HG03039 (cell line): ENCODE data around the gene ZNF433.
"Not testable (repeated sequence)": the region's sequence is repeated elsewhere in the genome, so short reads cannot be mapped to it uniquely, and the experiment has no call there.

Experiments used
- ATAC-seq: cut with Tn5 transposase; IDR thresholded peaks from one replicate; pipeline ENCODE4 v1.9.1; 2021; ENCODE audit warnings: mild to moderate bottlenecking, moderate library complexity; ENCODE audit not compliant: unreplicated experiment

Gene ZNF433

DNA sequence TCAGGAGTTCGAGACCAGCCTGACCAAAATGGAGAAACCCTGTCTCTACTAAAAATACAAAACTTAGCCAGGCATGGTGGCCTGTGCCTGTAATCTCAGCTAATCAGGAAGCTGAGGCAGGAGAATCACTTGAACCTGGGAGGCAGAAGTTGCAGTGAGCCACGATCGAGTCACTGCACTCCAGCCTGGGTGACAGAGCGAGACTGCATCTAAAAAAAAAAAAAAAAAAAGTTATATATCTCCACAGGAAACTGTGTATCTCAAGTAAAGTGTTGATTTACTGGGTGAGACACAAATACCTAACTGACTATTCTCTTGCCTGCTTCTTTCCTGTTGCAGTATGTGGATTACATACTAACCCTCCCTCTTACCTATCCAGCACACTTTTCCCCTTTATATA is 43.6 kb downstream of the ZNF433 start:
- ATAC-seq = not testable (repeated sequence)

DNA sequence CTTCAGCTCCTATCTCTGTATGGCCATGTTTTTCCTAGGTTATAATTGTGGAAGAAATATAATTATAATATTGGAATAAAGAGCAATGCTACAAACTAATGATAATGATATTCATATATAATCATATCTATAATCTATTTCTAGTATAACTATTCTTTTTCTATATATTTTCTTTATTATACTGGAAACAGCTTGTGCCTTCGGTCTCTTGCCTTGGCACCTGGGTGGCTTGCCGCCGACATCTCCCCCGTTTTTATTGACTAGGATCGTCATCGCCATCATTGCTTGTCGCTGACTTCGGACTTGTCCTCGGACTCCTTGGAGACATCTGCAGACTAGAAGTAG is 46.4 kb downstream of the ZNF433 start:
- ATAC-seq = no peak

DNA sequence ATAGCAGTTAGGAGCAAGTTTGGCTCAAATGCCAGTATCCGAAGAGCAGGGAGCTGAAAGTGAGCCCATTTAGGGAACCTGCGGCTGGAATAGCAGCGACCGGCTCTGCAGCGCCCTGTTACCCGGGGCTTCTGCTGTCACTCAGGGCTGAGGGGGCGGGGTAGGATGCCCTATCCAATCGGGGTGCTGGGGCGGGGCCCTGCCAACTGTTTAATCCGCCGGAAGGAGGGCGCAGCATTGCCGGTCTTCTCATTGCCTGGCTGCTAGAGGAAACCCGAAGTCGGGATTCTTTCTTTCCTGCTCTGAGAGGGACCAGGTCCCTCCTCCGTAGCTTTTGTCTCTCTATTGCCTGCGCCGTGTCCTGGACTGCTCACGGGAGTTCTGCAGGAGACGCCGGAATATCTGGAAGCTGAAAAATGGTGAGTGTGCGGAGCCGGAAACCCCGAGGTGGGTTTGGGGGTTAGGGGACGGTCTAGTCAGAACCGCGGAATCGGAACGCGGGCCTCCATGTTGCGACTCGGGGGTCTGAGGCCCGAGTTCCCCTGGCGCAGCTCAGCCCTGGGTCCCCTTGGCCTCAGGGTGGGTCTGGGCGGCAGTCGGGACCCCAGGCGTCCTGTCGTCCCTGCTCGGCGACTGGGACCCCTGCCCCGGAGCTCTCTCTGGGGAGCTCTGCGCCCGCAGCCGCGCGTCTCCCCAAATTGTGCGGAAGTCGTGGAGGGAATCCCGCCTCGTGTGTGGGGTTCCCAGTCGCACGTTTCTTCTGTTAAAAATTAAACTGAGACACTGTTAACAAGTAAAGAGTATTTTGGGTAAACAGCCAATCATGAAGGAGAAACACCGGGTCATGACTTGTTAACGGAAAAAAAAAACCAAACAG is 47.8 kb downstream of the ZNF433 start:
- peak; percentile 67 for ATAC-seq

DNA sequence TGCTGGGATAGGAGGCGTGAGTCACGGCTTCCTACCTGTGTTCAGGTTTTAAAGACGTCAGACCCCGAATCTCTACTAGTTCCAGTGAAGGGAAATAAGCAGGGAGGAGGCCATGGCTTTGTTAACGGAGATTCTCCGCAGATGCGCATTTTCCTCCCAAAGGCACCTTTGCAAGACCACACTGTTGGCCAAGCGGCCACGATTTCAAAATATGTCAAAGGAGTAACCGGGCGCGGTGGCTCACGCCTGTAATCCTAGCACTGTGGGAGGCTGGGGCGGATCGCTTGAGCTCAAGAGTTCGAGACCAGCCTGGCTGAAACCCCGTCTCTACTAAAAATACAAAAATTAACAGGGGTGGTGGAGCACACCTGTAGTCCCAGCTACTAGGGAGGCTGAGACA is 48.7 kb downstream of the ZNF433 start:
- ATAC-seq = no peak

DNA sequence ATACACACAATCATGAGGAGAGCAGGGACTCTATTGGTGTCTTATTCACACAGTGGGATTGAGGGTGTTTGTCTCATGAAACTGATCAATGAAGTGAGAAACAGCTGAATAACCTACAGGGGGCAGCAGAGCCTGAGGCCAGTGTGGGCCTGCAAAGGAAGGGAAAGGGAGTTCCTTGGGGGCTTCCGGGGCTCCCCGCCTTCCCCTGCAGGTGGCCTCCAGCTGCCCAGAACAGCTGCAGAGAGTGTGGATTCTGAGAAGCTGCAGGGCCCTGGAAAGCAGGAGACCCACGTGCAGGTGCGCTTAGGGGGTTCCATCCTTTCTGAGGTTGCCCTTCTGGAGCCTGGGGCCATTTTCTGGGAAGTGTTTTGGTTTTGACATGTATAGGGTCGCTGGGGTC is 50.5 kb downstream of the ZNF433 start:
- no peak for ATAC-seq

DNA sequence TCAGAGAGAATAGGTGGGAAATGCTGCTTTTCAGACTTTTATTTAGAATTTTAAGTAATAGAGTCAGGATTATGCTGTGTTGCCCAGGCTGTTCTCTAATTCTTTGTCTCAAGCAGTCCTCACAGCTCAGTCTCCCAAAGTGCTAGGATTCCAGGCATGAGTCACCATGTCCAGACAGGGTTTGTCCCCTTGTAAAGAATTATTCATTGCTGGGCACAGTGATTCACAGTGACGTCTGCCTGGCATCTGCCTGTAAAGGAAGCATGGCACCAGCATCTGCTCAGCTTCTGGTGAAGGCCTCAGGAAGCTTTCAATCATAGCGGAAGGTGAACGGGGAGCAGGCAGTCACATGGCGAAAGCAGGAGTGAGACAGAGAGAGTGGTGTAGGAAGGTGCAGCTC is 53.0 kb downstream of the ZNF433 start:
- no peak for ATAC-seq

DNA sequence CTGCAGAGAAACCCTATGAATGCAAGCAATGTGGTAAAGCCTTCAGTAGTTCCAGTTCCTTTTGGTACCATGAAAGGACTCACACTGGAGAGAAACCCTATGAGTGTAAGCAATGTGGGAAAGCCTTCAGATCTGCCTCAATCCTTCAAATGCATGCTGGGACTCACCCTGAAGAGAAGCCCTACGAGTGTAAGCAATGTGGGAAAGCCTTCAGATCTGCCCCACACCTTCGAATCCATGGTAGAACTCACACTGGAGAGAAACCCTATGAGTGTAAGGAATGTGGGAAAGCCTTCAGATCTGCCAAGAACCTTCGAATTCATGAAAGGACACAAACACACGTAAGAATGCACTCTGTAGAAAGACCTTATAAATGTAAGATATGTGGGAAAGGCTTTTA is 56.0 kb downstream of the ZNF433 start:
- no peak for ATAC-seq

DNA sequence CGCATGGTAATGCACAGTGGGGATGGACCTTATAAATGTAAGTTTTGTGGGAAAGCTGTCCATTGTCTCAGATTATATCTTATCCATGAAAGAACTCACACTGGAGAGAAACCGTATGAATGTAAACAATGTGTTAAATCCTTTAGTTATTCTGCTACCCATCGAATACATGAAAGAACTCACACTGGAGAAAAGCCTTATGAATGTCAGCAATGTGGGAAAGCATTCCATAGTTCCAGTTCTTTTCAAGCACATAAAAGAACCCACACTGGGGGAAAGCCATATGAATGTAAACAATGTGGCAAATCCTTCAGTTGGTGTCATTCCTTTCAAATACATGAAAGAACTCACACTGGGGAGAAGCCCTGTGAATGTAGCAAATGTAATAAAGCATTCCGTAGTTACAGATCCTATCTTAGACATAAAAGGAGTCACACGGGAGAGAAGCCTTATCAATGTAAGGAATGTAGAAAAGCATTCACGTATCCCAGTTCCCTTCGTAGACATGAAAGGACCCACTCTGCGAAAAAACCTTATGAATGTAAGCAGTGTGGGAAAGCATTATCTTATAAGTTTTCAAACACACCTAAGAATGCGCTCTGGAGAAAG is 56.9 kb downstream of the ZNF433 start:
- ATAC-seq = no peak

DNA sequence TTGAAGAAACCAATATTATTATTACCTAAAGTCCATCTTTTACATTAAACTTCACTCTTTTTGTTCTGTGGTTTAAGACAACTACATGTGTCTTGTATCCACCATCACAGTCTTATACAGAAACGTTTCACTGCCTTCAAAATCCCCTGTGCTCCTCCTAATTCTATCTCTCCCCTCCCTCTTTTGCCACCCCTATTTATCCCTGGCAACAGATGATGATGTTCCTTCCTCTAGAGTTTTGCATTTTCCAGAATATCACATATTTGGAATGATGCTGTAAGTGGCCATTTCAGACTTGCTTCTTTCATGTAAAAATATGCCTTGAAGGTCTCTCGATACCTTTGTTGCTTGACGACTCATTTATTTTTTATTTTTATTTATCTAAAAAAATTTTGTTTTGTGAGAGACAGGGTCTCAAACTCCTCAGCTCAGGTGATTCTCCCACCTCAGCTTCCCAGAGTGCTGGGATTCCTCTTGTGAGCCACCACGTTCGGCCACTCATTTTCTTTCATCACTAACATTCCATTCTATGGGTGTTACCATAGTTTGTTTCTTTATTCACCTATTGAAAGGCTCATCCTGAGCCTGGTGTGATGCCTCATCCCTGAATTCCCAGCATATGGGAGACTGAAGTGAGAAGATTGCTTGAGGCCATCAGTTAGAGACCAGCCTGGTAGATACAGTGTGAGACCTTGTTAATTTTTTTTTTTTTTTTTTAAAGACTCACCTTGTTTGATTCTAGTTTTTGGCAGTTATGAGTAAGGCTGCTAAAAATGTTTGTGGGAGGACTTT is 62.3 kb downstream of the ZNF433 start:
- ATAC-seq = no peak

DNA sequence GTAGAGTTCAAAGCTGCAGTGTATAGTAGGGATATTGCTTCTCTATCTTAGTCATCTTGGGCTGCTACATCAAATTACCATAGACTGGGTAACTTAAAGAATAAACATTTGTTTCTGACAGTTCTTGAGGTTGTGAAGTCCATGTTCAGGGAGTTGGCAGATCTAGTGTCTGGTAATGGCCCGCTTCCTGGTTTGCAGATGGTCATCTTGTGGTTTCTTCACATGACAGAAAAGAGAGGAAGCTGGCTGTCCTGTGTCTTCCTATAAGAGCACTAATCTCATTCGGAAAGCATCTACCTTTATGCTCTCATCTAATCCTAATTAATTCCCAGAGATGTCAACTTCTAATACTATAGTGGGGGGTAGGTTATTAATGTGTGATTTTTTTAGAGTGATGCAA is 64.4 kb downstream of the ZNF433 start:
- no peak for ATAC-seq

DNA sequence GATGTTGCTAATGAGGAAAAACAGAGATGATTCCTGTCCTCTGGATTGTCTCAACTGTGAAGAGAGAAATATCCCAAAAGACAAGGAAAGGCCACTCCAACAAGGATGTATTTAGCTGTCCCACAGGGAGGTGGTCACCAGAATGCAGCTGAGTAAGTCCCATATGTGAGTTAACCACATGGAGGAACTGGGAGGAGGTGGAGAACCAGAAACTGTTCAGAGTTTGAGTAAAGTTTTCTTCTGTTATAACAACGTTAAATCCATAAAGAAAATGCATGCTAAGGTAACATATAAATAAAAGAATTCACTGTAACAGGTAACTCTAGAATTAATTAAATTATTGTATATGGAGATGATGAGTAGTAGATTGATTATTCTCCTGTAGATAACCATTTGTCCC is 65.3 kb downstream of the ZNF433 start:
- no peak for ATAC-seq

DNA sequence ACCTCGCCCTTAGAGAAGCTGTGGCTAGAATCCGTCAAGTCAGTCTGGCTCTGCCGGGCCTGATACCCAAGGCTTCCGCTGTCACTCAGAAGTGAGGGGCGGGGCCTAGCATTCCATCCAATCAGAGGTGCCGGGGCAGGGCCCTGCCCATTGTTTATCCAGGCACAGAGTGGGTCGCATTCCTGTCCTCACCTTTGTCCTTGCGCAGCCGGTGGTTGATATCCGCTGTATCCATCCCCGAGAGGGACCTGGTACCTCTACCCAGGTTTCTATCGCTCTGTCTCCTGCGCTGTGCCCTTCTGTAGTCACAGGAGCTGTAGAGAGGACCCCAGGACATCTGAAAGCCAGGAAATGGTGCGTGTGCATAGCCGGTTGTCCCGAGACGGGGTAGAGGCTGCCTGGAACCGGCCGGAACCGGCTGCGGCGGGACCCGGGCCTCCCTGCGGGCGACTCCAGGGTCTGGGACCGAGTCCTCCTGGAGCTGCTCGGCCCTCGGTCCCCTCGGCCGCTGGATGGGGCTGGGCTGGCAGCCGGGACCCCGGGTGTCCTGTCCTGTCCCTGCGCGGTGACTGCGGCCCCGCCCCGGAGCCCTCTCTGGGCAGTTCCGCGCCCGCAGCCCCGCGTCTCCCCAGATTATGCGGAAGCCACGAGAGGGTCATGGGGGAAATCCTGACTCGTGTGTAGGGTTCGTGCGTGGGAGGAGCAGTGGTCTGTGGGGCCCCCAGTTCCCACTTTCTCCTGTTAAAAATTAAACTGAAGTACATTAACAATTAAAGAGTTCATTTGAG is 70.4 kb downstream of the ZNF433 start, which contains the start of gene ZNF763:
Gene ZNF763, plus strand, starts transcription at position 183 of the 788 bp plus-strand sequence. Its CDS starts 169 bp downstream, at position 352.
- peak; percentile 69 for ATAC-seq
